Caco-2 (cell line): ENCODE data around the gene C1orf105. TPM values are rescaled to one million over a fixed set of nuclear protein-coding genes. Genes with fewer than 3 reads are reported as not detected.

Experiments
- BruUV-seq: library from RNA; stranded (reverse); fragments of 400-500 nt; replicated peaks from 2 replicates; lab custom pipeline; 2021; lab: Mats Ljungman, UMichigan
- CTCF ChIA-PET: fragments of 300-600 bp; sonication (Branson Sonifier 250); formaldehyde crosslinking; loops from one replicate; lab custom pipeline; 2022; ENCODE audit warnings: antibody characterized with exemption; lab: Charles Lee
- POLR2A ChIA-PET: fragments of 300-600 bp; sonication (Branson Sonifier 250); formaldehyde crosslinking; loops from one replicate; lab custom pipeline; 2022; ENCODE audit warnings: antibody characterized with exemption; lab: Charles Lee
- DNase-seq, 2 experiments: peaks; one replicate each; pipeline versions ENCODE4 v3.0.0 to v3.0.0-alpha.2; 2020 to 2022
- H3K27me3 ChIP-seq: replicated peaks from 2 replicates; pipeline ENCODE4 v1.6.0; 2011; ENCODE audit warnings: low read length; ENCODE audit not compliant: control insufficient read depth, insufficient read depth
- H3K36me3 ChIP-seq: 2 replicates; pipeline ENCODE4 v1.5.1; 2011; ENCODE audit warnings: low read length; ENCODE audit not compliant: control insufficient read depth, insufficient read depth
- H3K4me1 ChIP-seq: fragments of 250-450 bp; sonication (Bioruptor Pico); 2 replicates; pipeline ENCODE4 v1.5.1; 2020; ENCODE audit warnings: mild to moderate bottlenecking
- H3K4me3 ChIP-seq: 2 replicates; pipeline ENCODE4 v1.5.1; 2011; ENCODE audit warnings: low read depth, mild to moderate bottlenecking, control low read depth, low read length
- H3K9me3 ChIP-seq: fragments of 250-450 bp; sonication (Bioruptor Pico); 2 replicates; pipeline ENCODE4 v1.5.1; 2020; ENCODE audit warnings: mild to moderate bottlenecking, moderate library complexity
- H3K27ac Mint-ChIP-seq: one replicate; pipeline ENCODE4 v1.8.0; 2022; ENCODE audit warnings: mixed read lengths; ENCODE audit not compliant: unreplicated experiment
- H3K27me3 Mint-ChIP-seq: one replicate; pipeline ENCODE4 v1.8.0; 2022; ENCODE audit warnings: mixed read lengths; ENCODE audit not compliant: insufficient read depth, unreplicated experiment
- H3K36me3 Mint-ChIP-seq: one replicate; pipeline ENCODE4 v1.8.0; 2022; ENCODE audit warnings: mild to moderate bottlenecking, mixed read lengths; ENCODE audit not compliant: insufficient read depth, unreplicated experiment
- H3K4me1 Mint-ChIP-seq: one replicate; pipeline ENCODE4 v1.8.0; 2022; ENCODE audit warnings: low read depth, mixed read lengths; ENCODE audit not compliant: unreplicated experiment
- H3K4me3 Mint-ChIP-seq: one replicate; pipeline ENCODE4 v1.8.0; 2022; ENCODE audit warnings: mild to moderate bottlenecking, moderate library complexity, mixed read lengths; ENCODE audit not compliant: unreplicated experiment
- H3K9me3 Mint-ChIP-seq: one replicate; pipeline ENCODE4 v1.8.0; 2022; ENCODE audit warnings: mixed read lengths; ENCODE audit not compliant: unreplicated experiment
- intact Hi-C: fragments of 100-400 bp; cut with micrococcal nuclease; formaldehyde crosslinking; loops from one replicate; pipeline ENCODE4 v1.10.0; 2022; ENCODE audit not compliant: unreplicated experiment
- total RNA-seq: library from RNA; stranded (reverse); gene quantifications from 2 replicates; pipeline ENCODE4 v1.2.3, GENCODE V29; 2022
- TF ChIP-seq, protein P1 (sequence below), 2 experiments: fragments of 200-600 bp in 1 of 2; IDR thresholded peaks; 1 replicate in 1 of 2; 2 replicates in 1 of 2; pipeline versions ENCODE4 v1.5.1 to v1.8.0; 2011 to 2022; ENCODE audit warnings: antibody characterized with exemption in 1 of 2, control low read depth in 1 of 2, inconsistent platforms in 1 of 2, low read depth in 1 of 2, low read length in 1 of 2, mild to moderate bottlenecking in 1 of 2, moderate library complexity in 1 of 2; ENCODE audit not compliant: insufficient read depth in 1 of 2, severe bottlenecking in 1 of 2, unreplicated experiment in 1 of 2

C1orf105 gene
- total RNA-seq, 1 experiment from 2014 or later, result 0.82 TPM

DNA sequence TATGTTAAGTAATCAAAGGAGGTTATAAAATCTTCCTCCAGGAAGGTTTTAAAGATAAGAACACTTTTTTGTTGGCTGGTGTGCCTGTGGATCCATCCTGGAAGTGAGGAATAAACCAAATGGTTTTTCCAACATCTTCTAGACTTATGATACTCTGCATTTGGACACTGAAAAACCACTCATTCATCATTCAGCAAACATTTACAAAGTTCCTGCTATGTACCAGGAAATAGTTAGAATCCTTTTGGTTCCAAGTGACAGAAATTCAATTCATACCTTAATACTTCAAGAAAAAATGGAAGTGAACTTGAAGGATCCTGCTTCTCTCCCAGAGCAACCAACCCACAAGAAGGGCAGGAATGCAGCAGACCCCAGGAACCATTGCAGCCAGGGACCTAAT lies 63.0 kb downstream of the C1orf105 start:
- Mint-ChIP-seq H3K9me3 (no peaks in the 10 kb centered on the region), H3K4me1 (peaks cover 38% of the 10 kb centered on the region), H3K27me3 (no peaks in the 10 kb centered on the region), H3K4me3 (no peak overlapping the region), H3K36me3 (no peaks in the 10 kb centered on the region), H3K27ac (no peak overlapping the region)
- Histone ChIP-seq H3K4me1 (peaks cover 69% of the 10 kb centered on the region), H3K4me3 (no peak overlapping the region), H3K36me3 (no peaks in the 10 kb centered on the region), H3K27me3 (no peaks in the 10 kb centered on the region), H3K9me3 (no peaks in the 10 kb centered on the region)
- no peak for DNase-seq
- intact Hi-C loops, result no loop called here
- TF ChIP-seq, protein P1, sequence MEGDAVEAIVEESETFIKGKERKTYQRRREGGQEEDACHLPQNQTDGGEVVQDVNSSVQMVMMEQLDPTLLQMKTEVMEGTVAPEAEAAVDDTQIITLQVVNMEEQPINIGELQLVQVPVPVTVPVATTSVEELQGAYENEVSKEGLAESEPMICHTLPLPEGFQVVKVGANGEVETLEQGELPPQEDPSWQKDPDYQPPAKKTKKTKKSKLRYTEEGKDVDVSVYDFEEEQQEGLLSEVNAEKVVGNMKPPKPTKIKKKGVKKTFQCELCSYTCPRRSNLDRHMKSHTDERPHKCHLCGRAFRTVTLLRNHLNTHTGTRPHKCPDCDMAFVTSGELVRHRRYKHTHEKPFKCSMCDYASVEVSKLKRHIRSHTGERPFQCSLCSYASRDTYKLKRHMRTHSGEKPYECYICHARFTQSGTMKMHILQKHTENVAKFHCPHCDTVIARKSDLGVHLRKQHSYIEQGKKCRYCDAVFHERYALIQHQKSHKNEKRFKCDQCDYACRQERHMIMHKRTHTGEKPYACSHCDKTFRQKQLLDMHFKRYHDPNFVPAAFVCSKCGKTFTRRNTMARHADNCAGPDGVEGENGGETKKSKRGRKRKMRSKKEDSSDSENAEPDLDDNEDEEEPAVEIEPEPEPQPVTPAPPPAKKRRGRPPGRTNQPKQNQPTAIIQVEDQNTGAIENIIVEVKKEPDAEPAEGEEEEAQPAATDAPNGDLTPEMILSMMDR (IDR thresholded peaks at IDR 0.05; ENCODE audit: insufficient read depth in 1 of 2, low read depth in 1 of 2, low read length in 1 of 2, severe bottlenecking in 1 of 2, unreplicated experiment in 1 of 2), result no peak
- ChIA-PET POLR2A (no interaction called here), CTCF (no interaction called here)
- no TSS peak for BruUV-seq

DNA sequence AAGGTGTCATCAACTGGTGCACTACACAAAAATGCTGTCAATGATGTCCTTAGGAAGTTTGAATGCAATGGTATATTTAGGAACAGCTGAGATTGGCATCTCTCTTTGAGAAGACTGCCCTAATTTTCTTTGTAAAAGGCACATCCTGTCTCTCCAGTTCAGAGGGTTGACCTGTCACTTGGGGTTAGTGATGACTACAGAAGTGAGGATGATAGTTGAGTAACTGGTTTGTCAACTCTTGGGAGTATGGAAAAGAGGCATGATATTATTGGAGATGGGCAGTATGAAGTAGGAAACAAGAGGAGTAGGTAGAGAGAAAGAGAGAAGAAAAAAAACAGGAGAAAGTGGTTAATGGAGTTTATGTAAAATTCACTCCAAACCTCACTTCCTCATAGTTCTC lies 63.8 kb downstream of the C1orf105 start:
- no peaks in the 10 kb centered on the region for H3K36me3 Mint-ChIP-seq
- peak overlapping the region; percentile 8 for H3K4me3 Mint-ChIP-seq
- Histone ChIP-seq H3K4me1 (peaks cover 64% of the 10 kb centered on the region), H3K36me3 (no peaks in the 10 kb centered on the region), H3K27me3 (no peaks in the 10 kb centered on the region), H3K4me3 (no peak overlapping the region), H3K9me3 (no peaks in the 10 kb centered on the region)
- no peaks in the 10 kb centered on the region for H3K27me3 Mint-ChIP-seq
- no peaks in the 10 kb centered on the region for H3K9me3 Mint-ChIP-seq
- POLR2A ChIA-PET, result interaction anchor here (0.7 kb wide), 1 partner anchor 48 kb away, joined by 4 read pairs; no protein-coding TSS in a partner anchor
- intact Hi-C loops, result loop anchor here (2.0 kb wide), 2 partner anchors 13 to 15 kb away; no protein-coding TSS in a partner anchor
- TF ChIP-seq, protein P1 (IDR thresholded peaks at IDR 0.05; ENCODE audit: insufficient read depth in 1 of 2, low read depth in 1 of 2, low read length in 1 of 2, severe bottlenecking in 1 of 2, unreplicated experiment in 1 of 2), result no peak
- peak overlapping the region; percentile 30 for H3K27ac Mint-ChIP-seq
- peak in 1 of 2 experiments; percentile 21 for DNase-seq
- CTCF ChIA-PET, result no interaction called here
- peaks cover 30% of the 10 kb centered on the region for H3K4me1 Mint-ChIP-seq
- no TSS peak for BruUV-seq

DNA sequence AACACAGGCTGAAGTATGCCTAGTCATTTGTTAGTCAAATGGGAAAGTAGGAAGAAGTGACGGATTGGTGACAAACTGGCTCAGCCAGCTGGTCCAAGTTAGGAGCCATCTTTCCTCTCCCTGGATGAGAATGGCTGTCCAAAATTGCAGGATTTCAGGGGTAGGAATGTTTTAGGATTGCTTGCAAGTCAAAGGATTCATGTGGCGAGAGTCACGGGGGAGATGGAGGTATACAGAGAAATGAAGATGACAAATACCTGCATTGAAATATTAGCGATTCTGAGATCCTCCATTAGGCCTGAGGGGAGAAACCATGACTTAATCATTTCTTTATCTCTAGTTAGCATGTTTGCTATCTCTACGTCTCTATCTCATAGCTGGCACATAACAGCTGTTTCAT lies 65.1 kb downstream of the C1orf105 start:
- no TSS peak for BruUV-seq
- no peaks in the 10 kb centered on the region for H3K27me3 Mint-ChIP-seq
- ChIA-PET POLR2A (no interaction called here), CTCF (no interaction called here)
- no peaks in the 10 kb centered on the region for H3K36me3 ChIP-seq
- no peak overlapping the region for H3K4me3 Mint-ChIP-seq
- no peaks in the 10 kb centered on the region for H3K9me3 Mint-ChIP-seq
- no peak for DNase-seq
- no peaks in the 10 kb centered on the region for H3K27me3 ChIP-seq
- no peak overlapping the region for H3K4me3 ChIP-seq
- intact Hi-C loops, result loop anchor here (2.0 kb wide), 2 partner anchors 13 to 15 kb away; no protein-coding TSS in a partner anchor
- peaks cover 57% of the 10 kb centered on the region for H3K4me1 ChIP-seq
- peaks cover 29% of the 10 kb centered on the region for H3K4me1 Mint-ChIP-seq
- H3K27ac Mint-ChIP-seq, result no peak overlapping the region
- no peaks in the 10 kb centered on the region for H3K9me3 ChIP-seq
- H3K36me3 Mint-ChIP-seq, result no peaks in the 10 kb centered on the region
- TF ChIP-seq, protein P1 (IDR thresholded peaks at IDR 0.05; ENCODE audit: insufficient read depth in 1 of 2, low read depth in 1 of 2, low read length in 1 of 2, severe bottlenecking in 1 of 2, unreplicated experiment in 1 of 2), result no peak
